Measurements from ENCODE around the gene LRIG2.

DNA sequence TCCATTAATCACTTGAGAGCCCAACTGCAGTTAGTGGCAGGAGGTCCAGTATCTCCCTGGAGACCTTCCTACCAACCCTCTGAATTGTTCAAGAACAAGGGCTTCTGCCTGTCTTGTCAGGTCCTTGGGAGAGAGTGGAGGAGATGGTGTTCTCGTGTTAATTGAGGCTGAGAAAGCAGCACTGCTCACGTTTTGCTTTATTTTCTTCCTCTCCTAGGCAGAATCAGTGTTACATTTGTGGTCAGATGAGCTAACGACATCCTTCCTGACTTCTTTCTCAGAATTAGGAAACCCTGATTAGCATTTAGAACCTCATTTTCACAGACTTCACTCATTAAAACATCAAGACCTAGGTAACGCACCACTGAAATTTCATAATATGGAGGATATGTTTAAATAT, 26.4 kb upstream of the LRIG2 start:
- no peak for TF ChIP-seq POLR2AphosphoS5 (IDR thresholded peaks at IDR 0.05; ENCODE audit: low read depth, low read length)
- TF ChIP-seq POLR2A (IDR thresholded peaks at IDR 0.05; ENCODE audit: low read depth, low read length): no peak
